Activated naive CD4-positive, alpha-beta T cell (primary cell): ENCODE measurements around the gene PAMR1.

Source experiments
- DNase-seq, 4 experiments: peaks; one replicate each; lab custom pipeline; 2025; lab: John Stamatoyannopoulos, UW

The PAMR1 gene

GRCh38 chr11:35459489-35459888 is 65.9 kb downstream of the PAMR1 start:
- DNase-seq = no peak

- no peak for DNase-seq
Observed at GRCh38 chr11:35458846-35459245, 66.6 kb downstream of the PAMR1 start.

- no peak for DNase-seq
Observed at GRCh38 chr11:35454362-35454761, 71.1 kb downstream of the PAMR1 start.

- no peak for DNase-seq
Observed at GRCh38 chr11:35436581-35437250, 88.7 kb downstream of the PAMR1 start.

GRCh38 chr11:35433588-35433987 is 91.8 kb downstream of the PAMR1 start:
- no peak for DNase-seq

GRCh38 chr11:35432464-35432863 is 93.0 kb downstream of the PAMR1 start:
- DNase-seq = no peak

- DNase-seq = no peak
Observed at GRCh38 chr11:35427071-35427470, 98.3 kb downstream of the PAMR1 start.

- DNase-seq = no peak
Observed at GRCh38 chr11:35426351-35426750, 99.1 kb downstream of the PAMR1 start.

GRCh38 chr11:35425603-35426212 is 99.7 kb downstream of the PAMR1 start:
- no peak for DNase-seq

- DNase-seq = no peak
Observed at GRCh38 chr11:35424157-35424940, 101.1 kb downstream of the PAMR1 start.

- no peak for DNase-seq
Observed at GRCh38 chr11:35420371-35420770, 105.0 kb downstream of the PAMR1 start.

GRCh38 chr11:35419830-35420333 is 105.5 kb downstream of the PAMR1 start:
- no peak for DNase-seq

- DNase-seq = no peak
Observed at GRCh38 chr11:35419184-35419829, 106.1 kb downstream of the PAMR1 start, which contains the start of gene SLC1A2. TSS of gene SLC1A2 (minus strand) at chr11:35419558. CDS start at chr11:35418966, 592 bp downstream.

- no peak for DNase-seq
Observed at GRCh38 chr11:35418282-35419183, 106.9 kb downstream of the PAMR1 start.

GRCh38 chr11:35415487-35415886 is 109.9 kb downstream of the PAMR1 start:
- DNase-seq = no peak

- DNase-seq = no peak
Observed at GRCh38 chr11:35414776-35415175, 110.6 kb downstream of the PAMR1 start.

- no peak for DNase-seq
Observed at GRCh38 chr11:35414311-35414710, 111.1 kb downstream of the PAMR1 start.

- no peak for DNase-seq
Observed at GRCh38 chr11:35413598-35413997, 111.8 kb downstream of the PAMR1 start.

GRCh38 chr11:35412285-35412684 is 113.1 kb downstream of the PAMR1 start:
- no peak for DNase-seq

GRCh38 chr11:35407041-35407440 is 118.4 kb downstream of the PAMR1 start:
- no peak for DNase-seq

GRCh38 chr11:35404388-35404775 is 121.0 kb downstream of the PAMR1 start:
- no peak for DNase-seq
